ENCODE measurements around the gene PADI1.
"Not testable (repeated sequence)": the region's sequence is repeated elsewhere in the genome, so short reads cannot be mapped to it uniquely, and the experiment has no call there.

Gene PADI1

DNA sequence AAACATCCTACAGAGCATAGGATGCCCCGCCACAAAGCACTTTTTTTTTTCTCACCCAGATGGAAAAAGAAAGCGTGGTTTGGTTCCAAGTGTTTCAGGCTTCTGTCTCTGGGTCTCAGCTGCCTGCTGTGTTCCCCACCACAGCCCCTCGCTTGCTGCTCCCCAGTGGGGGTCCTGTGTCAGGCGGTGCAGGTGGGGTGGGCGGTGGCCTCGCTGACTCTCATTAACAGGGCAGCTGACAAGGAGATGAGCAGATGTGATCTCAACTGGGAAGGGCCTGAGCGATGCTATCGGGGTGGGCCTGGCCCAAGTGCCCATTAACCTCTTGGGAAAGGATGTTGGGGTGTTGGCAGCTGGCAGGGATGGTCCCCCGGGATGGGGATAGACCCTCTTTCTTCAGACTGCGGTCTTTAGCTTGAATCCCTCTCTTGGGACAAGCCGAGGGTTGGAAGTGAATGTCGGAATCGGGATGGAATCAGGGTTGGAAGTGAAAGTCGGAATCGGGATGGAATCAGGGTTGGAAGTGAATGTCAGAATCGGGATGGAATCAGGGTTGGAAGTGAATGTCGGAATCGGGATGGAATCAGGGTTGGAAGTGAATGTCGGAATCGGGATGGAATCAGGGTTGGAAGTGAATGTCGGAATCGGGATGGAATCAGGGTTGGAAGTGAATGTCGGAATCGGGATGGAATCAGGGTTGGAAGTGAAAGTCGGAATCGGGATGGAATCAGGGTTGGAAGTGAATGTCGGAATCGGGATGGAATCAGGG is 36.3 kb downstream of the PADI1 start:
- not testable (repeated sequence) for DNase-seq (ENCODE audit: low read depth in 2 of 2)

DNA sequence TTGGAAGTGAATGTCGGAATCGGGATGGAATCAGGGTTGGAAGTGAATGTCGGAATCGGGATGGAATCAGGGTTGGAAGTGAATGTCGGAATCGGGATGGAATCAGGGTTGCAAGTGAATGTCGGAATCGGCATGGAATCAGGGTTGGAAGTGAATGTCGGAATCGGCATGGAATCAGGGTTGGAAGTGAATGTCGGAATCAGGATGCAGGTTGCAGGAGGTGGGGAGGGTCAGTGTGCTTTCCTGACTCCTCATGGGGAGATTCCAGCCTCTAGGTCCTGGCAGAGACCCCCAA is 36.8 kb downstream of the PADI1 start:
- DNase-seq (ENCODE audit: low read depth in 2 of 2), result not testable (repeated sequence)

DNA sequence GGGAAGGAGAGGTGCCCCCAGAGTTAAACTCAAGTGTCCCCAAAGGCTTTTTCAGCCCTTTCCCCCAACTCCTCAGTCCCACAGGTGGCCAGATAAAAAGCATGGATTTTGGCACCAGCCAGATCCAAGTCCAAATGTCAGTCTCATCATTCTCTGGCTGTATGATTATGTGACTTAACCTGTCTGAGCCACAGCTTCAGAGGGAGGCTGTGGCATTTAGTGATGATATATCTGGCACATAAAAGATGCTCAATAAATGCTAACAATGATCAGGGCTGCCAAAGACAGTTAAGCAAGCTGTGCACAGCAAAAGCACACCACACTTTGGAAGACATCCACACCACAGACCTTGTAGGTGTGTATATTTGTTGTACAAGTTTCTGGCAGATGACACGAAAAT is 38.3 kb downstream of the PADI1 start:
- no peak for DNase-seq (ENCODE audit: low read depth in 2 of 2)

DNA sequence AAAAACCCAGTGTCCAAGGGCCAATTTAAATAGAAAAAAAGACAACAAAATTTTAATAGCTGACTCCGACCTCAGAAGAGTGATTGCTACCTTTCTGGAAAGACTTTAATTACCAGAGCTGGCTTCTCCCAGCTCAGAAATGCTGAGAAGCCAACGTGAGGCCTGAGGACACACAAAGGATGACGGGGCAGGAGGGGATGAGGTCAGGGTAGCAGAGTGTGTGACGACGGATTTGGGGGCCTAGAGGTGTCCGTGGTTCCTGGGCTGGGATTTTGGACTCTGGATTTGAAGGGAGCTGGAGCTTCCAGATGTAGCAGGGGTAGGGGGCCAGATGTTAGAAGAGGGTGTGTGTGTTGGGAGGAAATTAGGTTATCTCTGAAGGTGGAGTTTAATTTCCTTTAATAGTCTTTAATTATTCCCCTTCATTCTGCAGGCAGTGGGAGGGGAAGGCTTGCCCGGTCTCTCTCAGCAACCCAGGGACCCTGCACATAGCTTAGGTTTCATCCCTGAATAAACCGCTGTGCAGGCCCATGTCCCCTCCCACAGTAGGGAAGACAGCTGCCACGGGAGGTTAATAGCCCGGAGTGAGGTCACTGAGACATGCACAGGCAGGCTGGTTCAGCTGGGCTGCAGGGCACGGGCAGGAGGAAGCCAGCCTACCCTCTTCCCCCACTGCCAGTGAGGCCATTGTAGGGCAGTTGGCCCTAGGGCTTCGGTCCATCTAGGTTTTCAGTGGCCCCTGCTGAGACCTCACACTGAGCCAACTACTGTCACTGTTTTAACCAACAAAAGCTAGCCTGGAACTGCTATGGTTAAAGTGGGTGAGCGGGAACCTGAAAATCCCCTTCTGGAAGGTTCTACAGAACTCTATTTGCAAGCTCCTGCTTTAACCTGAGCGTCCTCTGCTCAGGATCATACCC is 40.2 kb downstream of the PADI1 start:
- DNase-seq (ENCODE audit: low read depth in 2 of 2), result no peak

DNA sequence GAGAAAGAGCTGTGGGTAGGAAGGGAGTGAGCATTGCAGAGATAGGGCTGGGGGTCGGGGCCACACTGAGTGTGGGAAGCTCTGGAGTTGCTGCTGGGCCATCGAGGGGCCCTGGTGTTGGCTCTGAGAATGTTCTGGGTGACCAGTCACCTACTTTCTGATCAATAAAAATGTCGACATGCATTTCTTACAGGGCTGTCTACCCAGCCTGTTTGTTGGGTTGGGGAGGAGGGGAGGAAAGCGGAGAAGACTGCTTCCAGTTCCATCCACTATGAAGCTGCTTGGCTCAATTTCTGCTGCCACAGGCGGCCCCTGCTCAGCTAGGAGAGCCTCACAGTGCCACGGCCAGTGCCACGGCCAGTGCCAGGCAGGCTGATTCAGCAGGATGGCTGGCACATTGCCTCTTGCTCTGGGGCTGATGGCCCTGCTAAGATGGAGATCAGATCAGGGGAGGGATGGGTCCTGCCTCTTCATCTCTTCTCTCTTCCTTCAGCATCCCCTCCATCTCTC is 40.9 kb downstream of the PADI1 start:
- no peak for DNase-seq (ENCODE audit: low read depth in 2 of 2)

DNA sequence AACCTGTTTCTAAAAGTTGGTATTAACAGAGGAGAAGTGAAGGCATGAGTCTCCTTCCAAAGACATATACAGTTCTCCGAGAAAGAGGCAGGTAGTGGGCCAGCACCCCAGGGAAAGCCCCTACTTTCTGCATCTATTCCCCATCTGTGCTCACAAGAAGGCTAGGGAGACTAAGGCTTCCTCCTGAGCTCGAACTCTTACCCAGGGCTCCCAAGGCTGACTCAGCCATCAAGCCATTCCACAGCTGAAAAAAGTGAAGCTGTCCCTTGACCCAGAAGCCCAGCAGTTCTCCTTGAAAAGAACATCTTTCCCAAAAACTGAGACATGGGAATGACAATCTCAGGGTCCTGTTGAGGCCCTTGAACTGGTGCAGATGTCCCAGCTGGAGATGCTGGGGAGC is 42.0 kb downstream of the PADI1 start:
- DNase-seq (ENCODE audit: low read depth in 2 of 2), result no peak

DNA sequence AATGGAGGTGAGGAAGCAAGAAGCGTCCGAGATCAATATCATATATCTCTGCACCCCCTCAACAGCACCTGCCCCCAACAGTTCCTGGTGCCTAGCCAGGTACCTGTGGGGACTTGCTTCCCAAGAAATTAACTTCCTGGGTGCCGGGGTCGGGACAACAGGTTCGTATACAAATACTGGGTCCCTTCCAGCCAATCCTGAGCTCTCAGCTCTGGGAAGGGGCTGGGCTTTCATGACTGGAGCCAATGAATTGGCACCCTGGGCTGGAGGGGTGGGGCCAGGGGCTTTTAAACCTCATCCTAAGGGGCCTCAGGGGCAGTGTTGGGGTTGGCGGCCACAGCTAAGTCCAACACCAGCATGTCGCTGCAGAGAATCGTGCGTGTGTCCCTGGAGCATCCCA is 43.9 kb downstream of the PADI1 start, which contains the start of gene PADI3:
Gene PADI3, plus strand, starts transcription at position 318 of the 400 bp plus-strand sequence. Its CDS starts 40 bp downstream, at position 358.
- no peak for DNase-seq (ENCODE audit: low read depth in 2 of 2)

DNA sequence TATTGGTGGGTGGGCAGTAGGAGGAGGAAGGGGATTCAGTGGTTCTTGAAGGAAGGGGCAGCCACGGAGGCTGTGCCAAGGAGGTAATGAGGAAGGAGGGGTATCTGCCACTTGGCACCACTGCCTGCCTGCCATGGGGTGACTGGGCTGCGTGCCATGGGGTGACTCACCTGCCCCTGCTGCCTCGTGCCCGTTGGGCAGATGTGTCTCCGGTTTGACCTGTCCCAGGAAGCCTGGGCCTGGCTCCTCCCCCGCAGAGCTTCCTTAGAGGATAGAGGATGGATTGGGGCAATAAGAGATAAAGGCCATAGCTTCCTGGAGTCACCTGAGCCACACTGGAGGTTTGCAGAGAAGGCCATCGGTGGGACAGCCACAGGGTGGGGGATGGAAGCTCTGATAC is 45.7 kb downstream of the PADI1 start:
- DNase-seq (ENCODE audit: low read depth in 2 of 2), result no peak

DNA sequence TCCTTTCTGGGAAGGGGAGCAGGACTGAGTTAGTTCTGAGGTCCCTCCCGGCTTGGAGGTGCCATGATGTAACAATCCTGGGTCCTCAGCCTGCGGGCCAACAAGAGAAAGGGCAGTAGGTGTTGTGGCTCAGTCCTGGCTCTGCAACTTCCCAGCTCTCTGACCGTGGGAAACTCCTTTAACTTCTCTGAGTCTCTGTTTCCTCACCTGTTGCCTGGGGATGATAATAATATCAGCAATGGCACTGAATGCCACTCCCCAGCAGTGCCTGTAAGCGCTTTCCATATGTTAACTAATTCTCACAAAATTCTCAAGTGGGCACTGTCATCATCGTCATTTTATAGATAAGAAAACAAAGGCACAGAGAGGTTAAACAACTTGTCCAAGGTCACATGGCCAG is 46.3 kb downstream of the PADI1 start:
- no peak for DNase-seq (ENCODE audit: low read depth in 2 of 2)

DNA sequence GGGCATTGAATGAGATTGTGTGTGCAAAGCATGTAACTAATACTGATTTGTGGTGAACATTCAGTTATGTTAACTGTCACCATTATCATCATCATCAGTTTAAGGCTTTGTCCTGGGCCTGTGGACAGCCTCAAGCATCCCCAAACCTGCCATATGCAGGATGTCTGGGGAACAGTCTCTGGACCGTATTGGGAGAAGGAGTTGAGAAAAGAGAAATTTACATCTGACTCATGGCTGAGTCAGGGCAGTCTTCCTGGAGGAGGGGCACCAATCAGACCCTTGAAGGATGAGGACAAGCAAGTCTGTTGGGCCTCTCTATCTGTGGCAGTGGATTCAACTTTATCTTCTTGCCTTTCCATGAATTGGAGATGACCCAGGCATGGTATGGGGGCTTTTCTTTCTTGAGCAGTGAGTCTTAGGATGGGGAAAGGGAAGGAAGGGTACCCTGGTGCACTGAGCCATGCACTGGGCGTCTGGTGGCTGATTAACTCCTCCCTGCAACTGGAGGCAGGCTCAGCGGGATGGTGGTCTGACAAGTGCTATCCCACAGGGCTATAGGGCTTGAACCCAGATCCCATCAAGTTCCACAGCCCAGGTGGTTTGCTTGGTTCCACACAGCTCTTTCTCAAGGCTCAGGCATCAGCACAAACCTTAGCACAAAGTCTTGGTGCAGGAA is 46.9 kb downstream of the PADI1 start:
- no peak for DNase-seq (ENCODE audit: low read depth in 2 of 2)

DNA sequence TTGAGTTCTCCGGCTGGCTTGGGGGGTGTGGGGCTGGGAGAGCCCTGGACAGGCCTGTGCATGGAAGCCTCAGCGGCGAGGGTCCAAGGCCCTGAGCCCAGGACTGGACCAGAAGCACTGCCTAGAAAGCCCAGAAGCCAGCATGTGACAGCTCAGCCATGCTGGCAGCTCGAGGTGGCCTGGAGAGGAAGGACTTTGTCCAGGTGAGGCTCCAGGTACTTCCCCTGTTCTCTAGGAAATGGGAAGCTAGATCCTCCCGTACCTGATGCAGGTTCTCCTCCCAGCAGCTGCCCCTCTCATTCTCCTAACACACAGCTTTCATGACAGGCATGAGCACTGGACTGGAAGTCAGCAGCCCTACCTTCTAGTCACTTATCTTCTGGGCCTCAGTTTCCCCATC is 50.4 kb downstream of the PADI1 start:
- DNase-seq (ENCODE audit: low read depth in 2 of 2), result no peak

DNA sequence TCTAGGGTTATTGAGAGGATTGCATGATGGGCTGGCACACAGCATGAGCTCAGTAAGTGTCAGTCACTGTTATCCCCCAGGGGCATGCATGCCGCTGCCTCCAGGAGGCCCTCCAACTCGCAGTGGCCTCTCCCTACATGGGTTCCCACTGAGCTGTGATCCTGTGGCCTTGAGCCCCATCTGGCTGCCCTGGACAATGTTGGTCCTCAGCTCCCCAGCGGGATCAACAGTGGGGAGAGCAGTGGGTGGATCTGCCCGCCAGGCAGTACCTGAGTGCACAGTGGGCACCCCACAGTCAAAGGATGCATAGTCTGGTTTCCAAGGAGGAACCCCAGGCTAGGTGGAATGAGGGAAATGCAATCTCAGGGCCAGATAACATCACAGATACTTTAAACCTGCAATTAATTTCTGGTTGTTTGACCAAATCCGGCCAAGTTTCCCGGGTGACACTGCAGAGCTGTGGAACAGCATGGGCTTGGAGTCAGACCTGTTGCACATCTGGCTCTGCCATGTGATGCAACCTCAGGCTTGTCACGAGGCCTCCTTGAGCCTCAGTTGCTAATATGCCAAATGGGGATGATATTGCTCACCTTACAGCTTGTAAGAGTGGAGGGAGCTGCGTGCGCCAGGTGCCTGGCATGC is 53.3 kb downstream of the PADI1 start:
- DNase-seq (ENCODE audit: low read depth in 2 of 2), result no peak

DNA sequence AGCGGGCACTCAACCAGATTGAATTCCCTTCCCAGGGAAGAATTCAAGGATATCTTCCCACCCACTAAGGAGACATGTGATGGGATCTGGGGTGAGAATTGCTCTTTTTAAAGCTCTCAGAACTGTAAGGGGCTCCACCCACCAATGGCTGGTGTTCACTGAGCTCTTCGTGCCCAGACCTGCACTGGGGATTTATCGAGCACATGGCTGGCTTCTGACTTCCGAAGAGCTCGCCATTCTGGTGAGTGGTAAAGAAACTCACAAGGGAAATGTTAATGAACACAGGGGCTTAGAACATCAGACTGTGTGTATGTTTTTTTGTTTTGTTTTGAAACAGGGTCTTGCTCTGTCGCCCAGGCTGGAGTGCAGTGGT is 53.8 kb downstream of the PADI1 start:
- DNase-seq (ENCODE audit: low read depth in 2 of 2), result no peak

DNA sequence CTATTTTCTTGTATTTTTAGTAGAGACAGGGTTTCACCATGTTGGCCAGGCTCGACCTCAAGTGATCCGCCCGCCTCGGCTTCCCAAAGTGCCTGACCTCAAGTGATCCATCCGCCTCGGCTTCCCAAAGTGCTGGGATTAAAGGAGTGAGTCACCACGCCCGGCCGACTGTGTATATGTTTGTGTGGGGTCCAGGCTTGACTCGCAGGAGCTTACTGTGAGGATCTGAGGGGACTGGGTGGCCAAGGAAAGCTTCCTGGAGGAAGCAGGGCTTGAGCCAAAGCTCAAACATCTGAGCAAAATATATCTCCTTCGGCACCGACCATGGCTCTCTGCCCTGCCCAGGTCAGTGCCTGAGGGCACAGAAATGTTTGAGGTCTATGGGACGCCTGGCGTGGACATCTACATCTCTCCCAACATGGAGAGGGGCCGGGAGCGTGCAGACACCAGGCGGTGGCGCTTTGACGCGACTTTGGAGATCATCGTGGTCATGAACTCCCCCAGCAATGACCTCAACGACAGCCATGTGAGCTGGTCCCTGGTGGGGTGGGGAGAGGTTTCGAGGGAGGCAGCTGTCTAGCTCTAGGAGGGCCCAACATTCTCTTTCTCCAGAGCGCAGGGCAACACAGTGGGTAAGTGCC is 54.4 kb downstream of the PADI1 start:
- DNase-seq (ENCODE audit: low read depth in 2 of 2), result no peak

DNA sequence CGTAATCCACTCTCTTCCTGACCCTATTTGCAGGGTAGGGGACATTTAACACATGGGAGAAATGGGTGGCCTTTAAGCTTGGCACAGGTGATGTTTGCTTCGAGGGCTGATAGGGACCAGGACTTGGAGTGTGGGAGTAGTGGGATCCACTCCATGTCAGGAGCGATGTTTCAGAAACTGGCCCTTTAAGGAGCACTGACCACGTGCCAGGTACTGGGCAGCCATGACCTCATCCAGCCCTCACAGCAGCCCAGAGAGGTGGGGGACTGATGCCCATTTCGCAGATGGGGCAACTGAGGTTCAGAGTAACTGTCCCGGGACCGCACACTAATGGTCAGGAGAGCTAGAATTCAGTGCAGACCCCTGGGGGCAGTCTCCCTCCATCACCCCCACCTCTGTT is 55.3 kb downstream of the PADI1 start:
- no peak for DNase-seq (ENCODE audit: low read depth in 2 of 2)

DNA sequence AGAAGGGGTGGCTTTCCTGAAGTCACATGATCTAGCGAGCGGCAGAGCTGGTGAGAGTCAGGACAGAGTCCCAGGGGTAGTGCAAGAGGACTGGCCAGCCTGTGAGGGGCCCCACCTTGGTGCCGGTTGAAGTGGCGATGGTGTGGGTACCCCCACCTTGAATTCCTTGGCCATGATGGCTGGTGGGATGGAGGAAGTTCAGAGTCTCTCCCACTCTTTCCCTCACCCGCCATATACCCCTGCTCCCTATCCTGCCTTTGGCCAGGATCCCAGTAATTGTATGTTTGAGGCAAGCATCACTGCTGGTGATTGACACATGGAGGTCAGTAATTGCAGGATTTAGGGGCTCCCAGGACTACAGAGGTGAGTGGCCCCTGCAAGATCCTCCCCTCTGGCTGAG is 55.8 kb downstream of the PADI1 start:
- no peak for DNase-seq (ENCODE audit: low read depth in 2 of 2)

DNA sequence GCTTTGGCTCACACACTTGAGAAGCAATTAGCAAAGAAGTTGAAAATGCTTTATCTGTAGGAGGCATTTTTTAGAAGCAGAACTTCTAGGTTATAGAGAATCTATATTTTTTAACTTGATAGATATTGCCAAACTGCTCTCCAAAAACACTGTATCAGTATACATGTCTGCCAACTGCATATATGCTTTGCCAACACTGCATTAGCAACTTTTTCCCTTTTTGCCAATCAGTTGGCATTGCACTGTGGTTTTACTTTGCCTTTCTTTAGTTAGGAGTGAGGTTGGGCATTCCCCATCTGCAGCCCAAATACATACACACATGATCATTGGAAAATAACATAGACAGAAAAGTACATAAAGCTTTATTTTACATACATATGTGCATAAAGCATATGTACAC is 59.0 kb downstream of the PADI1 start:
- no peak for DNase-seq (ENCODE audit: low read depth in 2 of 2)

DNA sequence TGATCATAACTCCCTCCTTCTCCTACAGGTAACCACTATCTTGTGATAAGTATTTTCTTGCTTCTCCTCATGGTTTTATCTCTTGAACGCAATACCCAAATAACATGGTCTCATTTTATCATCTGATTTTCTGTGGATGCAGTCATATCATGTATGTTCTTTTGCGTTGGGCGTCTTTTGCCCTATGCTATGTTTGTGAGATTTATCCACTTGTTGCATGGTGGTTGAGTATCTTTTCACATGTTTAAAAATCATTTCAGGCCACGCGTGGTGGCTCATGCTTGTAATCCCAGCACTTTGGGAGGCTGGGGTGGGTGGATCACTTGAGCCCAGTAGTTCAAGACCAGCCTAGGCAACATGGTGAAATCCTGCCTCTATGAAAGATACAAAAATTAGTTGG is 59.5 kb downstream of the PADI1 start:
- no peak for DNase-seq (ENCODE audit: low read depth in 2 of 2)

DNA sequence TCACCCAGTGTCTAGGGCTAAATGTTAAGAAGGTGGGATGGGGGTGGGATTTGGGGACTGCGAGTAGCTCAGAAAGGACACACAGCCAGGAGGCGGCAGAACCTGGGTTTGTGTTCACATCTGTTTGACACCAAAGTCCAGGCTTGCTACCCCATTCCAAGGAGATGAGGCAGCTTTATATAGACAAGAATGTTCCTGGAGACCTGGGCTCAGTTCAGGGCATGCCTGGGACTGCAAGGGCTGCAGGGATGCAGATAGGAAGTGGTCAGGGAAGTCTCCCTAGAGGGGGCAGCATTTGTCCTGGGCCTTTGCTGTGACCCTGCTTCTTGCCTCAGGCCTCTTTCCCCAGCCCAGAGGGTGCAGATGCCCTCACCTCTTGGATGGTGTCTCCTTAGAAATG is 60.2 kb downstream of the PADI1 start:
- DNase-seq (ENCODE audit: low read depth in 2 of 2), result no peak

DNA sequence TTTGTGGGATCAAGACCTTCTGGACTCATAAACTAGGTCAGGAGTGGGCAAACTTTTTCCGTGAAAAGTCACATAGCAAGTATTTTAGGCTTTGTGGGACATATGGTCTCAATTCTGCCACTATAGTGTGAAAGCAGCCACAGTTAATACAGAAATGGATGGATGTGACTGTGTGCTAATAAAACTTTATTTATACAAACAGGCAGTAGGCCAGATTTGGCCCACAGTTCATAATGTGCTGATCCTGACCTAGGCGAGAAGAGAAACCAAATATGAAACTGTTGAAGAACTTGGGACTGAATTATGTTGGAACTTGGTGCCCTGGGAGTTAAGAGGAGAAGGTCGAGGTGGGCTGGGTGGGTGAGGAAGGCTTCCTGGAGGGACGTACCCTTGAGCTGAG is 61.0 kb downstream of the PADI1 start:
- DNase-seq (ENCODE audit: low read depth in 2 of 2), result no peak
